Inflammatory macrophage (primary cell): ENCODE measurements around the gene LRIG1.

Experiments used
- DNase-seq, 2 donors: peaks; one replicate each; pipeline ENCODE4 v3.0.0-alpha.2; 2020 to 2022

LRIG1 gene

DNA sequence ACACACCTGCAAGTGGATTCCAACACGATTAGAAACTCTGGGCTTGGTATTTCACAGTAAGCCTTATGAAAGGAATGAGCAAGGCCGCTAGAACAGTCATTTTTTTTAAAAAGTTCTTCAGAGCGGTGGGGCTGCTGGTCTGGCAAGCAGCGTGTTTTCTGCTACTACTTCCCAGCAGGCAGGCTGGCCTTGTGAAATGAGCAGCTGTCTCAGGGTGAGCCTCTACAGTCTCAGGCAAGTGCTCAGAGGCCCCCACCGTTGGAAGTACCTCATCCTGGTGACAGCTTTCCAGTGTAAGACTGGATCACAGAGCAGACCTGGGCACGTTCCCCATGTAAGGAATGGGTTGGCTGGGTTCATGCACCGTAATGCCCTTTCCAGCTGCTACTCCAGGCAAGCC lies 119.2 kb downstream of the LRIG1 start:
- DNase-seq = no peak

DNA sequence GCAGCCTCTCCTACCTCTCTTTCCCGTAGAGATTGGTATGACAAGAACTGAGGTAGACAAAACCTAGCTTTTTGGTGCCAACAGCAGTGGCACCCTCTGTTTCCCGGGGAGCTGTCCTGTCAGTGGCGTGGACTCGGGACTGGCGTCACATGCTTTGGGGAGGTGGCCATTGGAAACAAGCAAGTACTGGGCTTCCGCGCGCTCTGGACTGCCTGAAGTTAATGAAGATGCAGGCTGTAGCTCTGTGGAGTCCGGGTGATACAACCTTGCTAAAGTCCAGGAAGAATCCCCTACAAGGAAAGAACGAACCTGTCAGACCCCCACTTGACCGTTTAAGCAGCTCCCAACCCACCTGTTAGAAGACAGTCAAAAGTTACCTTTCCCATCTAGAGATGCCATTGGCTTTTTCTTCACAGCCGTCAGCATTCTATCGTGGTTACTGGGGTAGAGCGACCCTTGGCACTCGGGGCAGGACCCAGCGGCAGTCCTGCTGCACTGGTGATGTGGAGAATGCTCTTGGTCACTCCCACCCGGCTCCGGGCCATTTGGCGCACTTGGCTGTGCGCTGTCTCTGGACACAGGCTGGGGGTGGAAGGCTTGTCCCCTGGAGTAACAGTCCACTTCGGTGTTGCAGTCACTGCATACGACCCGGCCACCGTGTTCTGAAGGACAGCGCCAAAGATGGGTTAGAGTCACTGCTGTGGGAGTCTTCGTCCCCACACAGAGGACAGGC lies 120.5 kb downstream of the LRIG1 start:
- DNase-seq = no peak

DNA sequence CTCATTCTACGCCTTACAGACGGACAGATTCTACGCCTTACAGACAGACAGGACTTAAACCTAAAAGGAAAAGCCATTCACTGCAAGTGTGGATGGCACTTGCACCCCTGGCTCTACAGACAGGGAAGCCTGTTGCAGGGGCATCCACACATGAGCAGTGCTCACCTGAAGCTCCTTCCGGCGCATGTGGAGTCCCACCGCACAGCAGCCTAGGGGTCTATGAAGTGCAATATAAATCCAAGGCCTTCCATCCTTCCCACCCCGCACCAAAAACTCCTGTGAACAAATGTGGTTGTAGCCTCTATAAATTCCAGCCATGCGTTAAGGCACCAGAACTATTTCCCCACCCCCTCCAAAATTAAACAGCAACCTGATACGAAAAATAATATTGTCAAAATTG lies 121.3 kb downstream of the LRIG1 start:
- DNase-seq = no peak

DNA sequence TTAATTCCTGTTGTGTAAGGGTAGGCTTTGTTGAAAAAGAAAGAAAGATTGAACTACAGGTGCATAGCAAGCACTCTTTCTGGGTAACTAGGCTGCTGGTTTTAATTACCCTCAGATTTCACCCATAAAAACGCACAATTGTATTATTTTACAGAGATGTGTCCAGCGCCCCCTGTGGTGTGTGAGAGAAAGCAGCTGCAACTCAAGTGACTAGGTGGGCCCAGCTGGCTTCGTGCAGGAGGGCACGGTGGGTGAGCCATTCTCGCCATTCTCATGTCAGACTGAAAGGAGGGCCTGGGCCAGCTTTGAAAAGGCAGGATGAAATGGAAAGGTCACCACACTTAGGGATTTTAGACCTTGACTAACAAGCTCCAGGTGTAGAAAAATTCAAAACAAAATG lies 122.6 kb downstream of the LRIG1 start:
- DNase-seq = no peak

DNA sequence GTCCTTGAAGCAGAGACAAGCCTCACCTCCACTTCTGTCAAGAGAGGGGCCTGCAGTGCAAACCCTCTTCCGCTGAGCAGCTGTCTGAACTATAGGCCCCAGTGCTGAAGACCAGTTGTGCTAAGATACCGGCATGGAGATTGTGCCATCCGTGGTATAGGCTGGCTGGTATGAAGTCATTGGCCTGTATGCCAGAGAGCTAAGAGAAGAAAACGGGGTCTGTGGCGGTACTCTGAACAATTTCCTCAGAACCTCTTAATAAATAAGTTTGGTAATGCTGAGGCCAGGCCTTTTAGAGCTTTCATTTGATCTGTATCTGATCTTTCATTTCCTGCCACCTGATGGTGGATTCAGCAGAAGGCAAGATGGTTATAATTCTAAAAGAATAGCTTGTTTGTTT lies 123.0 kb downstream of the LRIG1 start:
- no peak for DNase-seq

DNA sequence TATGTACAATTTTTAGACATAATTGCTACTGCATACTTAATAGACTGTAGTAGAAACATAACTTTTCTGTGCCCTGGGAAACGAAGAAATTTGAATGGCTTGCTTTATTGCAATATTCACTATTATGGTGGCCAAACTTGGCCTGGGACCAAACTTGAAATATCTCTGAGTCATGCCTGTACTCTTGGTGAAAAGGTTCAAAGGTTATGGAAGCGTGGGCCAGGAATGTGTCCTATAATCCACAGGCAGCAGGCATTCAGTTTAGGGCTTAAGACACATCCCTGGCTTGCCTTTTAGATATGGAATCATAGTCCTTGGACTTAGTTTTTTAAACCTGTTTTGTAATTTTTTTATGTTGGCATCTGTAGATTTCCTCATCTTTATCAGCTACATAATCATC lies 124.3 kb downstream of the LRIG1 start:
- no peak for DNase-seq

DNA sequence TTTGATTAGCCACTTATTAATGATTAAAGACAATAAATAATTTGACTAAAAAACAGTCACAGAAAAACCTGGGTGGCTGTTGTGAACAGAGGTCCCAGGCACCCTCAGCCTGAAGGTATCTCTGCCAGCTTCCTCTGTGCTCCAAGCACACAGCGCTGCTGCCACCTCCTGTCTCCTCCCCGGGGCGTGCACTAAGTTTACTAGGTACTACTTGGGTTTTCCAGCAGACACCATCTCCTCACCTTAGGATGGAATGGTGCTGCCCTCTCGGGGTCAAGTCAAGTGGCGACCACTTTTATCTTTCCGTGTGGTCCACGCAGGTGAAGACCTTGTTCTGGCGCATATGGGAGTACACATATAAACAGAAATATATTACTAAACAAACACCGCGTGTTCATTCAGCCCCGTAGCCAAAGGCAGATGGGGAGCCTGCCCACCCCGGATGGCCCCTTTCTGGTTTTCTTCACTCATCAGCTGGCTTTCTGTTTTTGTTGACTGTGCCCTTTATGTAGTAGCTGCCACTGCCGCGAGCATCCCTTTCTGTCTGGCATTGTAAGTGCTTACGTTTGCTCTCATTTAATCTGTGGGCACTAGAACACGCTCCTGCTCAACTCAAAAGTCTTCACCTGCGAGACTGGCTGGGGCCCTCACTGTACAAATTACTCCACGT lies 128.0 kb downstream of the LRIG1 start:
- no peak for DNase-seq

DNA sequence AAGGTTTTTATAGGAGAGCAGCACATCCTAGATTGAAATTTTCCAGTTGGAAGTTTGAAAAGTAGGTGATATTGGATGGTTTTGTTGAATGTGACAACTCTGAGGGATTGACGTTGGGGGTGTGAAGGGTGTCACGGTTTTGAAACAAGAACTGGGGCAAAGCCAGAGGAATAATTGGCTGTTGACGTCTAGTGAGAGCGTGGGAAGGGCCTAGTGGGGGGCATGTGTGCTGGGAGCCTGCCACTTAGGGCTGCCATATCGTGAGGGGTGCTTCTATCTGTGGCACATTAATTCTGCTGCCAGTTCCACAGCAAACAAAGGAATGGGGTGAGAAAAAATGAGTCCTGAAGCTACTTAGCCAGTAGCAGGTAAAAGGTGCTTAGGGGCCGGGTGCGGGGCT lies 129.4 kb downstream of the LRIG1 start:
- no peak for DNase-seq

DNA sequence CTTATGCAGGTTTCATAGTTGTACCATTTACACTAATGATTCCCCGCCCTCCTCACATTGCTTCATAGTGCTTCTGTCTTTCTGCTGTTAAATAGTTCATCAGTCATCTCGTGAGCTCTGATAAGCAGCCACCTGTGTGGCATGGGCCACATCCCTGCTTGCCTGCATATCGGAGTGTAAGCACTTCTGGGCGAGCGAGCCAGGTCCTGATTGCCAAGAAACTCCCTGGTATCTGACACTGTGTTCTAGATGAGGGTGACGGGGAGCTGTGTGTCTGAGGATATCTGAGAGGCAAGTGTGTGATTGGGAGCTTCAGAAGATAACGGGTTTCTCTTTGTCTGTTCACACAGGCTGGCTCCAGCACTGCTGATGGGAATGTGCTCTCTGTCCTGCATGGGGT lies 130.6 kb downstream of the LRIG1 start:
- DNase-seq = no peak

DNA sequence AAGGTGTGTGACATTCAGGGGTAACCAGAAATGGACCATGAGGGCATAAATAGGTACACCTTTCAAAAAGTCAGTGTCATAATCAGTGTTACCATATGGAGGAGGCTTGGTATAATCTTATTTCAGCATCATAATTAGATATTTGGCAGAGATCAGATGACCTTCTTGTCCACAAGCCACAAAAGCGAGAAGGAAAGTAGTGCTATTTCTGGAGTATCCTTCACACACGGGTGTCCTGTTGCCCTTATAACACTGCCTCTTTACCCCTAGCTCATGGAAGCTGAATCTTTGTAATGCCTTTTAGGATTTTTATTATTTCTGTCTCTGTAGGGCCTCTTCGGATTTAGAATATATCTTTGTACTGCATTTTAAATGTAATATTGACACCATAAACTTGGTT lies 132.8 kb downstream of the LRIG1 start:
- DNase-seq = no peak

DNA sequence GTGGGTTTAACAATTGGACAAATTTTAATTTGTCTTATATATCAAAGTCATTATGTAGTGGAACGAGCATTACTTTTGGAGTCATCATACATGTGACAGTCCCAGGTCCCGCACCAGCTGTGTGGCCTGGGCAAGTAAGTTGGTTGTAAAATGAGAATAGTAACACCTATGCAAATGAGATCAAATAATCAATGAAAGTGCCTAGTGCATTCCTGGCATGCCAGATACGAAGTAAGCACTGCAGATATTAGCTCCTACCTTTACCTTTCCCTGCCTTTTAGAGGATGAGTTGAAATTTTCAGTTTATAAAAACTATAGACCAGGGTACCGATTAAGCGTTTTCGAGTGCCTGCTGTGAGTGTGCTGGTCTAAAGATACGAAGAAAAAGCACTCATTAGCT lies 134.1 kb downstream of the LRIG1 start:
- no peak for DNase-seq

DNA sequence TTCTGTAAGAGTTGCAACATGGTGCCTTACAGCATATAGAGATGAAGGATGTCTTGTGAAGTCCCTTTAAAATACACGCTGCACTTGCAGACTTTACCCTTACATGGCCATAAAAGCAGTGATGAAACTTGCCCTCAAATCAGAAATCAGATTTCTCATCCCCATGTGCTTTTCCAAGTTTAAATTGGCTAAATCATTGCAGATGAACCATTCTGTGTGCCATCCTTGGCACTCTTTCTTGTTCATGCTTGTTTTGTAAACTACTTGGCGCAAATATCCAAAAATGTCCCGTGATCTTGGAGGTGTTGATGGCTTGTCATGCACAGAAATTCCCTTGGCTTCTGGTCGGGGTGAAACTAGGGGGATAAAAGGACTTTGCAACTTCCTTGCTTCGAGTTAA lies 135.7 kb downstream of the LRIG1 start:
- DNase-seq = no peak

DNA sequence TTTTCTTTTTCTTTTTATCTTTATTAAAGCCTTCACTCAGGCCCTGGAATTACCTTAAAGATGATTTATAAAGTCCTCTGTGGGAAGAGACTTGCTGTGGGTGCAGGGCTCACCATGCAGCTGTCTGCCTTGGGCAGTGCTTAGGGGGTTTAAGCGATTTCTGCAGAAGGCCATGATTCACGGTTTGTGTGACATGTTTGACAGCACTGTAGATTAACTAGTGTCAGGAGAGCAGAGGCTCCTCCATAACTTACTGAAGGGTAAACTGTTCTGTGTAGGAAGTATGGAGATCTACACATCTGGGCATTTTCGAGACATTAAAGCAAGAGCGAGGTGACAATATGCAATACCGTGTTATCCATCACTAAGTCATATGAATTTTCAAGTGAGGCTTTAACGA lies 137.7 kb downstream of the LRIG1 start:
- DNase-seq = no peak

DNA sequence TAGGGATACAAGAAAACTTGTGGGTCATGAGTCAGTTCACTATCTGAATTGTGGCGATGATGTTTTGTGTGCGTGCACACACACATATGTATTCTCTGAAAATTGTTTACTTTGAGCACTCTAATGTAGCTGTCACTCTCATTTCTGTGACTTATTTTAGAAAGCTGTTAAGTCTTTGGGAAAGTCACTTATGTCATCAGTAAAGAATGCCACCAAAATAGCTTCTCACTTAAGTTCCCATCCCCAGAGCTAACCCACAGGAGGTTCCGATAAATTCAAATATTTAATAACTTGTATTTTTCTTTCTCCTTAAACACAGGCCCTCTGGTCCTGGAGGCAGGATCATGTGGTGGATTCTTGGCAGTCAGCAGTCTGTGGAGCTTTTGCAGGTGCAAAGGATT lies 138.3 kb downstream of the LRIG1 start:
- no peak for DNase-seq

DNA sequence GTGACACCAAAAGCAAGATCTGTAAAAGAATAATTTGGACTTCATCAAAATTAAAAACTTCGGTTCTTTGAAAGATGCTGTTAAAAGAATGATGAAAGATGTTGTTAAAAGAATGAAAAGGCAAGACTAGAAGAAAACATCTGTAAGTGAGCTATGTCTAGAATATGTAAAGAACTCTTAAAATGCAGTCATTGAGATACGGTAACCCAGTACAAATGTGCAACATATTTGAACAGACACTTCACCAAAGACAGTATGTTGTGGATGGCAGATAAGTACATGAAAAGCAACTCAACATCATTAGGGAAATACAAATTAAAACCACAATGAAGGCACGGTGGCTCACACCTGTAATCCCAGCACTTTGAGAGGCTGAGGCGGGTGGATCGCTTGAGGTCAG lies 139.5 kb downstream of the LRIG1 start:
- no peak for DNase-seq

DNA sequence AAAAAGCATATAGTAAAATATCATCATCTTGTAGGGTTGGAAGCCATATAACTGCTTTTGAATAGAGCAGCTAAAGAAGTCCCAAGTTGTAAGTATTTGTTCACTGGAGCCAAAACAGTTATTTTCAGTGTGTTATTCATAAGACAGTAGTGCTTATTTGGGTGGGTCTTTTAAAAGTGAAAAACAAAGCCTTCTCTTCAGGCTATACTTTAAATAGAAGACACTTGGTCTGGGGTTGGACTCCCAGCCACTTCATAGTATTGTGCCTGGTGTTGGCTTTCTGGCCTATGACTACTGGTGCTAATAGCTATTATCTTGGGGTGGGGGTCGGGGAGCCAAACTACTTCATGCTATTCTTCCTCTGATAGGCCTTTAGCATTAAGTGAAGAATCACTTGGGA lies 144.8 kb downstream of the LRIG1 start:
- no peak for DNase-seq

DNA sequence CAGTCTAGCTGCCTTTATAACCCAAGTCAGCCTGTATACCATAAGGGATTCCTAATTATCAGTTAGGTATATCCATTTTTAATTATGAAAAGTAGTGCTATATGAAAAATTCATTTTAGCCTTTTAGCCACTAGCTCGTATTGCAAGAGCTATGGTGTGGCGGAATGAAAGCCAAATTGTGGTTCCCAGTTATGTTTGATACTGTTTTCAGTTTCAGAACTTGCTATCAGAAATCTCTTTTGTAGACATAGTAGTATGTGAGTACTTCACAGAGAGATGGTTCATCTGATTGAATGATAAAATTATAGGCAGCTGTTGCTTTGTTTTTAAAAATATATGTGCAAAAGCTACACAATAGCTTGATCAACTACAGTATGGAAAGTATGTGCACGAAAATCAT lies 145.4 kb downstream of the LRIG1 start:
- no peak for DNase-seq

DNA sequence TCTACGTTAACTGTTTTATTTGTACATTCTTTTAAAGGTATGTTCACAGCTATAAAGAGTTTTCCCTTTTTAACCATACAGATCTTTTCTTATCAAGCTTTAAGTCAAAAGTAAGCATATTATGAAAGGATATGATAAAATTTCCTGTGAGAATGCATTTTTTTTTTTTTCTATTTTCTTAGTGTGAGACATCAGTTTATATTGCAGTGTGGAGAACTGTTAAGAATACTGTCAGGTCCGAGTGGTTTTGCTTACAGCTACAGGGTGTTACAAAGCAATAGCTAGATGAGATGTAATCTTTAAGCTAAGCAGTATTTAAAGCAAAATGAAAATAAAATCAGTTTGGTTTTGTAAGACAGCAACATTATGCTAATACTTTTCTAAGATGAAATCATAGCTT lies 146.8 kb downstream of the LRIG1 start:
- no peak for DNase-seq

DNA sequence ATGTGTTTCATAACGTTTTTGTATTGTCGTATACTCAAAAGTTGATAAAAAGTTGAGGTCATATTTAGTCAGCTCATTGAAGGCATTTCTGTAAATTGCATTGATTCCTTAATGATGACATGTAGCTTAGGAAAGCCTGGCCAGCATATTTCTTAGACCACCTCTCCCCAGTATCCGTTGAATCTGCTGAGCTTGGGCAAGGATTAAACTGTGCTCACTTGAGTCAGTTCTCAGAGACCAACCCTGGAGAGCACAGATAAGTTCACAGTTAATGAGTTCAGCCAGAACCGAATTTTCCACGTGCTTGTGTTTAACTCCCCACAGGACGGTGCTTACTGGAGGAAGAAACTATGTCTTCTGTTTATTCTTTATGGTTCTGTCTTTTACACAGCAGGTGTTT lies 147.3 kb downstream of the LRIG1 start:
- no peak for DNase-seq

DNA sequence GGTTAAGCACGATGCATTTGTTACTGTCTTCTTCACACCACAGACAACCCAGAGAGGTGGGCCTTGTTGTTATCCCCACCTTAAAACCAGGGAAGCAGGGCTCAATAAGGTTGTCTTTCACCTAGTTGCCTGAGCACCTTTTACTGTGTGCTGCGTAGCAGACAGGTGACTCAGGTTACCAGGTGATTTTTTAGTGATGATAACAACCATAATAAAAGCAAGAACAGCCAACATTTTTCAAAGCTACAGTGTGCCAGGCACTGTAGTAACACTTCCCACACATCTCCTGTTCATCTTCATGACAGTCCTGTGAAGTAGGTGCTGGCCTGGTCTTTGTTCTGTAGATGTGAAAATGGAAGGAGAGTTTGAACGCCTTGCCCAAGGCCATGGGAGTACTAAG lies 147.8 kb downstream of the LRIG1 start:
- DNase-seq = no peak

DNA sequence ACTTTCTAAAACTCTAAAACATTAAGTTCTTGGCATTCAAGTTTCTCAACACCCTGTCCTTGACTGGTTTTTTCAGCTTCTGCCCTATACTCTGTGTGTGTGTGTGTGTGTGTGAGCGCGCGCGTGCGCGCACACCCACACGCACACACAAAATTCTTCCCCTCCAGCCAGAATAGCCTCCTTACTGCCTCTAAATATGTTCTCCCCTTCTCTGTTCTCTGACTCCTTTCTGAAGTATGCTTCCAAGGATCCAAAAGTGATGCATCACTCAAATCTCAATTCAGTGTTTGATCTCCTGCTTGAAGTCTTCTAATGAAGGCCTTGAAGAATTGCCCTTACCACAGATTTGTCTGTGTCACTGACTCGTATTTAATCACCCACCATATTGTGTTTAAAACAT lies 150.2 kb downstream of the LRIG1 start:
- DNase-seq = no peak

DNA sequence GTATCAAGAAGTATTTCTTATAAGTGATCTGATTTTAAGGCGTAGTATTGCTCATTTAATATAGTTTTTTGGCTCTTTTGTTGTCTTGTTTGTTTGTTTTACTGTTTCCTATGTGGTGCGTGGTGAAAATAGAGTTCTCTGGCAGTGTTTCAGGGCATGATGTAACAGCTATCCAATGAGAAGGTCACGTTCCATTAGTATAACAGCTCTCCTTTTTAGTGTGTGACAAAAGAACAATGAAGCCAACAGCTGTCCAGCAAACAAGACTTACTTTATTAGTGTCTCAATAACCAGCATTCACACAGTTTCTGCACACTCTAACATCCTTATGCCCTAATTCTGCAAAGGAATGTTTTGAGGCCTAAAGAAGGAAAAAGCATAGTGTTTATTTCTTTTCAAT lies 152.1 kb downstream of the LRIG1 start:
- DNase-seq = no peak

DNA sequence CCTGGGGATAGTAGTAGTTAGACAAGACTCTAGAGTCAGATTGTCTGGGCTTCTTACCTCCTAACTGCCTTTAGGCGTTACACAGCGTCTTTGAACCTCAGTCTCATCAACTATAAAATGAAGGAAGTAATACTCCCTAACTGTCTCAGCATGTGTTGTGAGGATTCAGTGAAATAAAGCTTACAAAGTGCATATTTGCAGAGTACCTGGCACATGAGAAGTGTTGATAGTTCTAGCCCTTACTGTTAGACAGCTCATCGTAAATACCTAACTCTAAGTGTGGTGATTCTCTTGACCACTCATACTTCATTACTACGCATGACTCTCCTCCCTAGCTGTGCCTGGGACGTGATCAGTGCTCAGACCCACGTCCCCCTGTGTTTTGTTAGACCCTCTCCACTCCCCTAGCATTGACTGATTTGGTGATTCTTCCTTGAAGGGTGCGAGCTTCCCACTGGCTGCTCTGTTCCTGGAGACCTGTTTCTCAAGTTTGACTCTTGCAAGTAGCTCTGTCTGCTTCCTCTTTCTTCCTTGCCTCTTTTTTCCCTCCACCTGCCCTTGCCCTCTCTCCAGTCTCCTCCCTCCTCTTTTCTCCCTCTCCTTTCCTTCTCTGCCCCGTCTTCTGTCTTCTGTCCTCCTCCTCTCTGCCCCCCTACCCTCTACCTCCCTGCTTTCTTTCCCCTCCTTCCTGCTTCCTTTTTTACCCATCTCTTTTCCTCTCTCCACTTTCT lies 155.8 kb downstream of the LRIG1 start:
- DNase-seq = no peak

DNA sequence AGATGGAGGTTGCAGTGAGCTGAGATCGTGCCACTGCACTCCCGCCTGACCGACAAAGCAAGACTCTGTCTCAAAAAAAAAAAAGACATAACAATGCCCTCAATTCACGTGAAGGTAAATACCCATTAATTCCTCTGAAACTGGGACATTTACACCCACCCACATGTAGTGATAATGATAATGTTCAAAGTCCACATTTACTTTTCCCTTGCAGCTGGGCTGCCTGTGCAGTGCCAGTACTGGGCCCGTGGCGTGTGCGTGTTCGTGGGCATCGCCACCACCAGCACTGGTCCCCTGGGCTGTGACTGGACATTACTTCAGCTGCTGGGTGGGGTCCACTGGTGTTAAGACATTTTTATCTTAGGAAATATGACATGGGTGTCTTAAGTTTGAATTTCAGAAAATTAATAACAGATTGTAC lies 156.4 kb downstream of the LRIG1 start:
- DNase-seq = no peak
